ENCODE data around the gene C1QTNF8.
A peak's percentile ranks its signal among the peaks of the same experiment; 100 is the strongest.

Gene C1QTNF8

GRCh38 chr16:1107731-1108130, 11.7 kb upstream of the C1QTNF8 start:
- DNase-seq: no peak

GRCh38 chr16:1107141-1107540, 11.1 kb upstream of the C1QTNF8 start:
- no peak for DNase-seq

GRCh38 chr16:1106659-1107058, 10.6 kb upstream of the C1QTNF8 start:
- no peak for DNase-seq

- DNase-seq: peak; percentile 73 to 76
These were observed 10.0 kb upstream of the C1QTNF8 start for GRCh38 chr16:1105888-1106620.

- DNase-seq: no peak
These were observed 7.6 kb upstream of the C1QTNF8 start for GRCh38 chr16:1103636-1103980.

GRCh38 chr16:1102921-1103635, 7.0 kb upstream of the C1QTNF8 start:
- peak; percentile 33 to 47 for DNase-seq

GRCh38 chr16:1102333-1102700, 6.3 kb upstream of the C1QTNF8 start:
- no peak for DNase-seq

- no peak for DNase-seq
These were observed 5.7 kb upstream of the C1QTNF8 start for GRCh38 chr16:1101573-1102332.

- DNase-seq: peak in 1 of 2 experiments; percentile 18
These were observed 5.1 kb upstream of the C1QTNF8 start for GRCh38 chr16:1101133-1101532.

- no peak for DNase-seq
These were observed 4.2 kb upstream of the C1QTNF8 start for GRCh38 chr16:1100084-1100800.

- DNase-seq: peak in 1 of 2 experiments; percentile 24
These were observed 3.4 kb upstream of the C1QTNF8 start for GRCh38 chr16:1099189-1100083.

GRCh38 chr16:1098266-1098991, 2.4 kb upstream of the C1QTNF8 start:
- DNase-seq: no peak

GRCh38 chr16:1097800-1098199, 1.8 kb upstream of the C1QTNF8 start:
- no peak for DNase-seq

- DNase-seq: no peak
These were observed 1.1 kb upstream of the C1QTNF8 start for GRCh38 chr16:1097156-1097555.

- DNase-seq: no peak
These were observed 435 bp downstream of the C1QTNF8 start for GRCh38 chr16:1095450-1096168.

- no peak for DNase-seq
These were observed 1.2 kb downstream of the C1QTNF8 start for GRCh38 chr16:1094601-1095449.

- DNase-seq: no peak
These were observed 1.9 kb downstream of the C1QTNF8 start for GRCh38 chr16:1094124-1094479.

GRCh38 chr16:1093284-1094123, 2.5 kb downstream of the C1QTNF8 start:
- DNase-seq: peak in 1 of 2 experiments; percentile 43

All from NCI-H524 (cell line).